Right lobe of liver (tissue), 4 donors: ENCODE data around the gene NOS1AP.

Experiments
- CTCF ChIP-seq, 4 donors: fragments of 200-600 bp in 3 of 4; fragments of 450-650 bp in 1 of 4; IDR thresholded peaks; one replicate each; pipeline versions ENCODE4 v1.5.1 to v1.8.0; 2016 to 2022; ENCODE audit warnings: antibody characterized with exemption in 4 of 4, mild to moderate bottlenecking in 2 of 4
- POLR2A ChIP-seq: fragments of 450-650 bp; IDR thresholded peaks from one replicate; pipeline ENCODE4 v1.6.1; 2017; ENCODE audit warnings: antibody characterized with exemption, mild to moderate bottlenecking
- donor health status: DM: no; HTN: no; CAD: no.
- donor health status: DM: no; HTN: no; CAD: no.
- donor health status: DM: no; HTN: yes; CAD: no.

GRCh38 chr1:162206300-162206699 is 136.8 kb downstream of the NOS1AP start:
- no peak for TF ChIP-seq POLR2A
- no peak for TF ChIP-seq CTCF (IDR thresholded peaks at IDR 0.05)
